Subcutaneous adipose tissue (tissue), 4 donors: ENCODE measurements around the gene FAM236B. TPM values are rescaled to one million over a fixed set of nuclear protein-coding genes. Genes with fewer than 3 reads are reported as not detected.
"Not testable (repeated sequence)": the region's sequence is repeated elsewhere in the genome, so short reads cannot be mapped to it uniquely, and the experiment has no call there.

ENCODE experiments used
- CTCF ChIP-seq: fragments of 450-650 bp; IDR thresholded peaks from one replicate; pipeline ENCODE4 v1.5.1; 2016; ENCODE audit warnings: low read depth, mild to moderate bottlenecking, control low read depth, antibody characterized with exemption, moderate library complexity
- small RNA-seq: library from RNA; depleted of rRNA; stranded (forward); fragments of <200 nt; gene quantifications from one replicate; pipeline ENCODE3, GENCODE V24; 2016
- total RNA-seq, 4 donors: library from RNA; depleted of rRNA; stranded (reverse); fragments of >200 nt; gene quantifications; one replicate each; pipeline ENCODE4 v1.1.0, GENCODE V29; 2016

The FAM236B gene
- total RNA-seq = not detected

- not testable (repeated sequence) for TF ChIP-seq CTCF
Measured at GRCh38 chrX:72782560-72782959, at the start of gene FAM236B. TSS of gene FAM236B (minus strand) at chrX:72782660. CDS start at chrX:72782560, 100 bp downstream.

- TF ChIP-seq CTCF = not testable (repeated sequence)
Measured at GRCh38 chrX:72808110-72808509, 25.6 kb upstream of the FAM236B start, which contains the start of gene FAM236D. TSS of gene FAM236D (minus strand) at chrX:72808210. CDS start at chrX:72808110, 100 bp downstream.

- TF ChIP-seq CTCF = not testable (repeated sequence)
Measured at GRCh38 chrX:72776653-72777466, 5.6 kb downstream of the FAM236B start, which contains the start of gene DMRTC1B. TSS of gene DMRTC1B (plus strand) at chrX:72776890. CDS start at chrX:72845136, 68,246 bp downstream.

- no peak for TF ChIP-seq CTCF
Measured at GRCh38 chrX:72735561-72735960, 46.9 kb downstream of the FAM236B start.

Small RNA genes lying within 50 kb of the gene (small RNA-seq; reads per million reads assigned to genes)
- gene RNU1-112P = not detected

Other genes with a start within 250 kb of the FAM236B start
- 10 to 100 TPM; 26.2 to 34.0 (median 31.5) TPM for gene HDAC8, start 209.8 kb downstream of the FAM236B start, total RNA-seq
- 1 to 10 TPM; 3.3 to 6.5 (median 4.4) TPM for gene PHKA1, start 68.4 kb downstream of the FAM236B start, total RNA-seq
- not detected for gene DMRTC1B, start 5.8 kb downstream of the FAM236B start, total RNA-seq
- gene FAM236D, start 25.6 kb upstream of the FAM236B start, total RNA-seq = not detected
- gene FAM236C, start 130.0 kb upstream of the FAM236B start, total RNA-seq = not detected
- gene FAM236A, start 155.5 kb upstream of the FAM236B start, total RNA-seq = not detected
- not detected for gene DMRTC1, start 161.2 kb upstream of the FAM236B start, total RNA-seq
- not detected for gene PABPC1L2B, start 220.3 kb upstream of the FAM236B start, total RNA-seq